Muscle of leg (tissue), 16 donors: Measurements from ENCODE around the gene ZNF546. TPM values are rescaled to one million over a fixed set of nuclear protein-coding genes. Genes with fewer than 3 reads are reported as not detected.
"Not testable (repeated sequence)": the region's sequence is repeated elsewhere in the genome, so short reads cannot be mapped to it uniquely, and the experiment has no call there.

Experiments used
- DNase-seq: peaks from one replicate; pipeline ENCODE4 v3.0.0; 2013
- H3K27ac ChIP-seq: one replicate; pipeline ENCODE4 v1.5.1; 2013; ENCODE audit warnings: mild to moderate bottlenecking, low read length, control low read depth
- H3K27me3 ChIP-seq: one replicate; pipeline ENCODE4 v1.6.1; 2013; ENCODE audit warnings: low read length; ENCODE audit not compliant: control insufficient read depth, insufficient read depth
- H3K36me3 ChIP-seq: one replicate; pipeline ENCODE4 v1.6.1; 2013; ENCODE audit warnings: low read length; ENCODE audit not compliant: control insufficient read depth, insufficient read depth
- H3K4me1 ChIP-seq: one replicate; pipeline ENCODE4 v1.6.1; 2013; ENCODE audit warnings: low read length; ENCODE audit not compliant: control insufficient read depth, insufficient read depth
- H3K4me3 ChIP-seq: one replicate; pipeline ENCODE4 v1.5.1; 2013; ENCODE audit warnings: low read length, control low read depth
- H3K9me3 ChIP-seq: replicated peaks from 2 replicates; pipeline ENCODE4 v1.6.1; 2013; ENCODE audit warnings: low read depth, low read length; ENCODE audit not compliant: control insufficient read depth
- WGBS: methylation state at CpG from one replicate; pipeline ENCODE4 v1.1.5; 2013; ENCODE audit warnings: missing lambda C conversion rate; ENCODE audit not compliant: insufficient coverage; 5-methylcytosine and 5-hydroxymethylcytosine counted together
- long read RNA-seq, 11 donors: transcript quantifications; one replicate each; lab custom pipeline, GENCODE V29; 2026
- polyA plus RNA-seq, 8 donors: library from polyadenylated mRNA; unstranded; fragments of 120-200 nt; gene quantifications; one replicate each; pipeline versions ENCODE4 v1.2.1 to v1.2.3, GENCODE V29; 2013; ENCODE audit warnings: inconsistent platforms in 1 of 8, low replicate concordance in 1 of 8; ENCODE audit not compliant: insufficient read length in 8 of 8, insufficient read depth in 1 of 8
- total RNA-seq: library from RNA; stranded (reverse); fragments of 120-200 nt; gene quantifications from one replicate; pipeline ENCODE4 v1.2.4, GENCODE V29; 2013

Gene ZNF546
- total RNA-seq: 8.9 TPM
- 1 to 10 TPM; 2.5 to 4.9 (median 3.3) TPM for polyA plus RNA-seq
- long read RNA-seq, donor 1, partial matches to known transcripts: 0 of 1 reads
- long read RNA-seq, donor 1, other reads (novel, unspliced or antisense): 0 of 1 reads
- long read RNA-seq, donor 2: 0 reads
- long read RNA-seq, donor 3: 0 reads
- long read RNA-seq, donor 4: 0 reads
- long read RNA-seq, donor 5, partial matches to known transcripts: 0 of 1 reads
- long read RNA-seq, donor 5, other reads (novel, unspliced or antisense): 0 of 1 reads
- long read RNA-seq, donor 6, partial matches to known transcripts: 0 of 1 reads
- long read RNA-seq, donor 6, other reads (novel, unspliced or antisense): 0 of 1 reads
- long read RNA-seq, donor 7, partial matches to known transcripts: 0 of 1 reads
- long read RNA-seq, donor 7, other reads (novel, unspliced or antisense): 0 of 1 reads
- long read RNA-seq, donor 8, partial matches to known transcripts: 0 of 1 reads
- long read RNA-seq, donor 8, other reads (novel, unspliced or antisense): 0 of 1 reads
- long read RNA-seq, donor 9: 0 reads
- long read RNA-seq, donor 10: 0 reads
- long read RNA-seq, donor 11, partial matches to known transcripts: 0 of 1 reads
- long read RNA-seq, donor 11, other reads (novel, unspliced or antisense): 0 of 1 reads

GRCh38 chr19:39996811-39997637 lies at the start of gene ZNF546:
ZNF546 (plus strand) TSS chr19:39997060; CDS start chr19:39998327, 1,267 bp downstream.
- H3K36me3 ChIP-seq: no peaks in the 10 kb centered on the region
- peak within 1 kb of the TSS; percentile 89 for H3K27ac ChIP-seq
- H3K9me3 ChIP-seq: peaks cover 4% of the 10 kb centered on the region
- 4% methylated on average over 39 of the region's 53 CpGs for WGBS
- H3K4me1 ChIP-seq: peaks cover 12% of the 10 kb centered on the region
- DNase-seq: peak; percentile 96
- H3K4me3 ChIP-seq: peak within 1 kb of the TSS; percentile 66
- no peaks in the 10 kb centered on the region for H3K27me3 ChIP-seq

GRCh38 chr19:39949026-39949747 lies 47.7 kb upstream of the ZNF546 start:
- DNase-seq: no peak
- no peaks in the 10 kb centered on the region for H3K9me3 ChIP-seq
- H3K4me3 ChIP-seq: no peak overlapping the region
- 88% methylated on average over 1 of the region's 2 CpGs for WGBS
- no peaks in the 10 kb centered on the region for H3K4me1 ChIP-seq
- no peaks in the 10 kb centered on the region for H3K27me3 ChIP-seq
- no peak overlapping the region for H3K27ac ChIP-seq
- H3K36me3 ChIP-seq: no peaks in the 10 kb centered on the region

GRCh38 chr19:39951065-39951650 lies 45.7 kb upstream of the ZNF546 start:
- no peak for DNase-seq
- no peaks in the 10 kb centered on the region for H3K4me1 ChIP-seq

GRCh38 chr19:39951686-39952085 lies 45.2 kb upstream of the ZNF546 start:
- no CpG with 5 or more reads among the region's 3 CpGs for WGBS
- H3K27me3 ChIP-seq: no peaks in the 10 kb centered on the region

More at GRCh38 chr19:39951065-39951650, 45.7 kb upstream of the ZNF546 start:
- H3K4me3 ChIP-seq: no peak overlapping the region
- no peaks in the 10 kb centered on the region for H3K36me3 ChIP-seq
- H3K27ac ChIP-seq: no peak overlapping the region
- WGBS: no CpG with 5 or more reads among the region's 2 CpGs
- no peaks in the 10 kb centered on the region for H3K9me3 ChIP-seq
- H3K27me3 ChIP-seq: no peaks in the 10 kb centered on the region

GRCh38 chr19:39953915-39954314 lies 42.9 kb upstream of the ZNF546 start:
- no peaks in the 10 kb centered on the region for H3K27me3 ChIP-seq
- H3K27ac ChIP-seq: no peak overlapping the region
- no peaks in the 10 kb centered on the region for H3K4me1 ChIP-seq
- no peaks in the 10 kb centered on the region for H3K36me3 ChIP-seq
- DNase-seq: no peak
- H3K9me3 ChIP-seq: no peaks in the 10 kb centered on the region
- no peak overlapping the region for H3K4me3 ChIP-seq
- WGBS: no CpG with 5 or more reads among the region's 7 CpGs

More at GRCh38 chr19:39951686-39952085, 45.2 kb upstream of the ZNF546 start:
- peak; percentile 29 for DNase-seq
- no peak overlapping the region for H3K4me3 ChIP-seq
- H3K36me3 ChIP-seq: no peaks in the 10 kb centered on the region
- no peaks in the 10 kb centered on the region for H3K9me3 ChIP-seq
- no peak overlapping the region for H3K27ac ChIP-seq
- no peaks in the 10 kb centered on the region for H3K4me1 ChIP-seq

- H3K4me3 ChIP-seq, H3K4me1 ChIP-seq, DNase-seq, H3K9me3 ChIP-seq, H3K27ac ChIP-seq, H3K27me3 ChIP-seq, H3K36me3 ChIP-seq: not testable (repeated sequence)
- 92% methylated on average over 3 of the region's 5 CpGs for WGBS
Measured at GRCh38 chr19:39957886-39958285, 39.0 kb upstream of the ZNF546 start.

GRCh38 chr19:39958942-39959341 lies 37.9 kb upstream of the ZNF546 start:
- not testable (repeated sequence) for H3K27me3 ChIP-seq, H3K4me3 ChIP-seq

GRCh38 chr19:39959407-39959806 lies 37.5 kb upstream of the ZNF546 start:
- H3K4me3 ChIP-seq, H3K4me1 ChIP-seq, DNase-seq, H3K9me3 ChIP-seq, H3K27ac ChIP-seq, H3K27me3 ChIP-seq, H3K36me3 ChIP-seq: not testable (repeated sequence)
- WGBS: no CpG with 5 or more reads among the region's 13 CpGs

More at GRCh38 chr19:39958942-39959341, 37.9 kb upstream of the ZNF546 start:
- not testable (repeated sequence) for H3K36me3 ChIP-seq, DNase-seq, H3K4me1 ChIP-seq, H3K9me3 ChIP-seq, H3K27ac ChIP-seq
- no CpG with 5 or more reads among the region's 3 CpGs for WGBS

GRCh38 chr19:39963898-39964297 lies 33.0 kb upstream of the ZNF546 start:
- DNase-seq: no peak
- no CpG with 5 or more reads among the region's 3 CpGs for WGBS
- Histone ChIP-seq H3K27ac (no peak overlapping the region), H3K4me1 (no peaks in the 10 kb centered on the region), H3K27me3 (no peaks in the 10 kb centered on the region), H3K9me3 (no peaks in the 10 kb centered on the region), H3K36me3 (no peaks in the 10 kb centered on the region), H3K4me3 (no peak overlapping the region)
